K562 (cell line): ENCODE data around the gene PPP2R2D. TPM values are rescaled to one million over a fixed set of nuclear protein-coding genes. Genes with fewer than 3 reads are reported as not detected.

ENCODE experiments used
- ATF3 ChIP-seq, 2 experiments: fragments of 450-650 bp in 1 of 2; sonication (generic) in 1 of 2; formaldehyde crosslinking in 1 of 2; IDR thresholded peaks in 1 of 2; conservative IDR thresholded peaks in 1 of 2; 2 replicates each; pipeline versions ENCODE4 v1.6.1 to v1.8.1; 2016 to 2023; ENCODE audit warnings: mild to moderate bottlenecking in 2 of 2, moderate library complexity in 2 of 2, inconsistent platforms in 1 of 2, missing genetic modification reagents in 1 of 2
- CAMTA2 ChIP-seq: fragments of 250-450 bp; sonication (Bioruptor Pico); conservative IDR thresholded peaks from 2 replicates; pipeline ENCODE4 v1.5.1; 2022
- COPS2 ChIP-seq: fragments of 450-650 bp; conservative IDR thresholded peaks from 2 replicates; pipeline ENCODE4 v1.6.1; 2016; ENCODE audit warnings: mild to moderate bottlenecking, moderate library complexity
- ESRRA ChIP-seq: fragments of 450-650 bp; IDR thresholded peaks from 2 replicates; pipeline ENCODE4 v1.6.1; 2014; ENCODE audit warnings: low read depth, mild to moderate bottlenecking, moderate library complexity, borderline replicate concordance
- FOSL1 ChIP-seq: fragments of 200-800 bp; sonication (Bioruptor generic); conservative IDR thresholded peaks from 2 replicates; pipeline ENCODE4 v1.6.1; 2016; ENCODE audit warnings: missing genetic modification characterization, missing compliant biosample characterization
- MAZ ChIP-seq, 2 experiments: fragments of 450-650 bp in 1 of 2; sonication (generic) in 1 of 2; formaldehyde crosslinking; IDR thresholded peaks in 1 of 2; conservative IDR thresholded peaks in 1 of 2; 2 replicates each; pipeline versions ENCODE4 v1.4.0 to v1.5.0; 2020; ENCODE audit warnings: mild to moderate bottlenecking in 1 of 2, missing genetic modification reagents in 1 of 2
- OTX1 ChIP-seq: fragments of 450-650 bp; formaldehyde crosslinking; IDR thresholded peaks from 2 replicates; pipeline ENCODE4 v1.4.0; 2022; ENCODE audit warnings: mild to moderate bottlenecking
- PCBP1 ChIP-seq: fragments of 200-400 bp; formaldehyde crosslinking; IDR thresholded peaks from 2 replicates; pipeline ENCODE4 v1.6.1; 2018; ENCODE audit warnings: mild to moderate bottlenecking, low read depth, low read length; ENCODE audit not compliant: poor library complexity, severe bottlenecking
- POLR2A ChIP-seq: fragments of 450-650 bp; conservative IDR thresholded peaks from 2 replicates; pipeline ENCODE4 v1.6.1; 2016
- POLR2G ChIP-seq: fragments of 200-400 bp; formaldehyde crosslinking; IDR thresholded peaks from 2 replicates; pipeline ENCODE4 v1.6.1; 2017; ENCODE audit warnings: low read depth, mild to moderate bottlenecking, antibody characterized with exemption, low read length, moderate library complexity
- POLR2H ChIP-seq: IDR thresholded peaks from 2 replicates; pipeline ENCODE4 v1.6.1; 2016; ENCODE audit warnings: missing genetic modification characterization, low read depth, mild to moderate bottlenecking, control low read depth, missing compliant biosample characterization, moderate library complexity
- RAD21 ChIP-seq, 2 experiments: fragments of 250-450 bp in 1 of 2; fragments of 450-650 bp in 1 of 2; sonication (Bioruptor Pico) in 1 of 2; formaldehyde crosslinking in 1 of 2; IDR thresholded peaks in 1 of 2; conservative IDR thresholded peaks in 1 of 2; 2 replicates each; pipeline versions ENCODE4 v1.4.0 to v1.8.0; 2020 to 2022; ENCODE audit warnings: mild to moderate bottlenecking in 2 of 2, moderate library complexity in 1 of 2
- SAP30 ChIP-seq: fragments of 200-600 bp; sonication (generic); IDR thresholded peaks from 2 replicates; pipeline ENCODE4 v1.6.1; 2012; ENCODE audit warnings: borderline replicate concordance, low read depth, mild to moderate bottlenecking, moderate library complexity, low read length, control low read depth, inconsistent platforms; ENCODE audit not compliant: insufficient read depth, poor library complexity, severe bottlenecking
- SMARCE1 ChIP-seq: fragments of 450-650 bp; IDR thresholded peaks from 2 replicates; pipeline ENCODE4 v1.7.1; 2016; ENCODE audit warnings: mild to moderate bottlenecking
- SRSF3 ChIP-seq: fragments of 200-400 bp; formaldehyde crosslinking; IDR thresholded peaks from 2 replicates; pipeline ENCODE4 v1.6.1; 2016; ENCODE audit warnings: mild to moderate bottlenecking, low read length, moderate library complexity; ENCODE audit not compliant: insufficient read depth
- TBP ChIP-seq: optimal IDR thresholded peaks from 2 replicates; pipeline ENCODE3; 2011; ENCODE audit warnings: low read depth, low read length, improper control_type of control experiment
- VEZF1 ChIP-seq: fragments of 200-800 bp; sonication (Bioruptor generic); IDR thresholded peaks from 2 replicates; pipeline ENCODE4 v1.6.1; 2017; ENCODE audit warnings: missing genetic modification characterization, missing compliant biosample characterization
- ZBTB17 ChIP-seq: fragments of 450-650 bp; formaldehyde crosslinking; IDR thresholded peaks from 2 replicates; pipeline ENCODE4 v1.4.0; 2020; ENCODE audit warnings: mild to moderate bottlenecking
- ZNF583 ChIP-seq: fragments of 250-450 bp; sonication (Bioruptor Pico); IDR thresholded peaks from 2 replicates; pipeline ENCODE4 v1.4.0; 2020
- ZNF668 ChIP-seq: fragments of 250-450 bp; sonication (Bioruptor Pico); IDR thresholded peaks from 2 replicates; pipeline ENCODE4 v1.8.0; 2022; ENCODE audit warnings: mild to moderate bottlenecking, inconsistent platforms
- polyA plus RNA-seq, 8 experiments: library from polyadenylated mRNA; depleted of rRNA in 4 of 8; stranded (reverse) in 5 of 8; unstranded in 3 of 8; fragments of >200 nt; fragmentation: Nextera tagmentation in 2 of 8; fragmentation: Illumina TruSeq in 1 of 8; extraction: Ambion mirVana in 2 of 8; extraction: Trizol in 1 of 8; gene quantifications; 2 replicates each; pipeline versions ENCODE4 v1.2.1 to v1.2.3, GENCODE V29; 2011 to 2014; ENCODE audit warnings: inconsistent platforms in 1 of 8, missing spikeins in 1 of 8
- total RNA-seq, 7 experiments: library from RNA; depleted of rRNA in 6 of 7; stranded (reverse); fragments of >200 nt in 6 of 7; fragmentation: Illumina TruSeq in 2 of 7; extraction: Trizol in 2 of 7; gene quantifications; 2 replicates each; pipeline versions ENCODE4 v1.2.1 to v1.2.3, GENCODE V29; 2011 to 2021; ENCODE audit warnings: low replicate concordance in 1 of 7

Gene PPP2R2D
- total and polyA plus RNA-seq, 9 of the 15 experiments (the other 6 are each of a cell fraction or from before 2014, with no cell fraction given): 1.9 to 37.0 (median 26.8) TPM

GRCh38 chr10:131891196-131891928, 9.4 kb upstream of the PPP2R2D start (continued):
- peak; percentile 53; the same call in 1 of the 2 replicates for TF ChIP-seq ATF3 (IDR thresholded peaks at IDR 0.05)
- no peak for TF ChIP-seq ATF3 (CRISPR knock-in tag; conservative IDR thresholded peaks at IDR 0.05)
- peak; percentile 15 for TF ChIP-seq SAP30
- TF ChIP-seq ESRRA: no peak
- no peak for TF ChIP-seq SRSF3
- TF ChIP-seq COPS2: no peak
- TF ChIP-seq PCBP1: no peak
- peak; percentile 57 for TF ChIP-seq FOSL1 (tag)
- TF ChIP-seq MAZ (CRISPR knock-in tag; conservative IDR thresholded peaks at IDR 0.05 in 1 of 2, IDR thresholded peaks at IDR 0.05 in 1 of 2): peak; percentile 17 to 26; a peak in 2 of 4 replicates
- TF ChIP-seq ZBTB17 (CRISPR knock-in tag): no peak
- TF ChIP-seq POLR2H (tag): no peak
- no peak for TF ChIP-seq CAMTA2 (CRISPR knock-in tag)
- TF ChIP-seq VEZF1 (CRISPR knock-in tag): peak; percentile 59
- peak in 1 of 2 experiments; percentile 19; a peak in 1 of 4 replicates for TF ChIP-seq RAD21 (CRISPR knock-in tag; conservative IDR thresholded peaks at IDR 0.05 in 1 of 2, IDR thresholded peaks at IDR 0.05 in 1 of 2)
- TF ChIP-seq TBP: peak; percentile 54
- no peak for TF ChIP-seq POLR2A
- no peak for TF ChIP-seq ZNF583 (CRISPR knock-in tag)
- TF ChIP-seq ZNF668: no peak
- no peak for TF ChIP-seq OTX1 (CRISPR knock-in tag)
- 0 out of 2 replicates have a peak, but pooled peaks have one; percentile 19 for TF ChIP-seq POLR2G
- 0 out of 2 replicates have a peak, but pooled peaks have one; percentile 11 for TF ChIP-seq SMARCE1
